K562 (cell line): ENCODE results near the gene COX6B2. TPM values are rescaled to one million over a fixed set of nuclear protein-coding genes. Genes with fewer than 3 reads are reported as not detected.

ENCODE experiments used
- ATAC-seq: fragments of 200-7000 bp; cut with Tn5 transposase; 3 replicates; pipeline ENCODE4 v1.9.1; 2020; ENCODE audit warnings: moderate library complexity
- BruUV-seq: library from RNA; stranded (reverse); fragments of 400-500 nt; replicated peaks from 2 replicates; lab custom pipeline; 2021; lab: Mats Ljungman, UMichigan
- CTCF ChIA-PET: fragments of 300-600 bp; formaldehyde crosslinking; extraction: SDS; loops from one replicate; lab custom pipeline; 2021; ENCODE audit warnings: low intra/inter-chr PET ratio; lab: Yijun Ruan, JAX
- POLR2A ChIA-PET: fragments of 300-600, 350-650 bp; sonication (Branson Sonifier 250); formaldehyde crosslinking; extraction: SDS; loops from one replicate; lab custom pipeline; 2021; ENCODE audit warnings: antibody characterized with exemption, inconsistent platforms; lab: Yijun Ruan, JAX
- DNase-seq, 4 experiments: peaks; one replicate each; pipeline versions ENCODE4 v3.0.0 to v3.0.0-alpha.2; 2011 to 2018; ENCODE audit warnings: low spot score in 3 of 4, mixed read lengths in 3 of 4; ENCODE audit errors: extremely low read depth in 1 of 4
- FAIRE-seq: peaks from 2 replicates; lab custom pipeline; 2011; peaks lifted over from hg19 to GRCh38; lab: Jason Lieb, UNC
- H2AFZ ChIP-seq: 2 replicates; pipeline ENCODE4 v1.6.0; 2011; ENCODE audit warnings: low read depth, low read length, control low read depth, inconsistent platforms
- H3K27ac ChIP-seq: fragments of 200-600 bp; 3 replicates; pipeline ENCODE4 v1.8.0; 2011; ENCODE audit warnings: low read depth, mild to moderate bottlenecking, control low read depth, inconsistent platforms, low read length, moderate library complexity, mixed read lengths; ENCODE audit errors: extremely low read depth
- H3K27me3 ChIP-seq, 2 experiments: fragments of 300-600 bp in 1 of 2; 2 replicates in 1 of 2; 3 replicates in 1 of 2; pipeline versions ENCODE4 v1.6.0 to v1.8.0; 2011; ENCODE audit warnings: inconsistent platforms in 2 of 2, low read length in 2 of 2, mild to moderate bottlenecking in 1 of 2, mixed read lengths in 1 of 2, moderate library complexity in 1 of 2; ENCODE audit not compliant: control insufficient read depth in 2 of 2, insufficient read depth in 2 of 2
- H3K36me3 ChIP-seq: fragments of 300-600 bp; 3 replicates; pipeline ENCODE4 v1.8.0; 2011; ENCODE audit warnings: mild to moderate bottlenecking, low read length, inconsistent platforms; ENCODE audit not compliant: control insufficient read depth, insufficient read depth
- H3K4me1 ChIP-seq, 2 experiments: fragments of 200-600 bp in 1 of 2; replicated peaks in 1 of 2; 2 replicates in 1 of 2; 3 replicates in 1 of 2; pipeline versions ENCODE4 v1.5.1 to v1.8.0; 2011; ENCODE audit warnings: inconsistent platforms in 2 of 2, low read length in 2 of 2, mild to moderate bottlenecking in 1 of 2, mixed read lengths in 1 of 2, moderate library complexity in 1 of 2; ENCODE audit not compliant: control insufficient read depth in 2 of 2, insufficient read depth in 2 of 2
- H3K4me2 ChIP-seq: 2 replicates; pipeline ENCODE4 v1.6.1; 2011; ENCODE audit warnings: low read length, control low read depth, inconsistent platforms, mixed read lengths; ENCODE audit not compliant: insufficient read depth
- H3K4me3 ChIP-seq: fragments of 200-600 bp; sonication (generic), shearing (Covaris generic); 2 replicates; pipeline ENCODE4 v1.5.1; 2016; ENCODE audit warnings: control low read depth, inconsistent platforms
- H3K79me2 ChIP-seq: fragments of 200-600 bp; 3 replicates; pipeline ENCODE4 v1.8.0; 2011; ENCODE audit warnings: low read length, inconsistent platforms; ENCODE audit not compliant: control insufficient read depth, insufficient read depth
- H3K9ac ChIP-seq, 2 experiments: 2 replicates each; pipeline versions ENCODE4 v1.6.0 to v1.6.1; 2011; ENCODE audit warnings: low read depth in 2 of 2, low read length in 2 of 2, control low read depth in 1 of 2, inconsistent platforms in 1 of 2, mild to moderate bottlenecking in 1 of 2, mixed read lengths in 1 of 2; ENCODE audit not compliant: insufficient read depth in 1 of 2
- H3K9me1 ChIP-seq: one replicate; pipeline ENCODE4 v1.6.0; 2011; ENCODE audit warnings: inconsistent platforms, mild to moderate bottlenecking, low read length, moderate library complexity; ENCODE audit not compliant: control insufficient read depth, insufficient read depth
- H3K9me3 ChIP-seq: replicated peaks from 2 replicates; pipeline ENCODE4 v1.5.1; 2011; ENCODE audit warnings: low read depth, low read length, inconsistent platforms; ENCODE audit not compliant: control insufficient read depth, insufficient read depth
- H4K20me1 ChIP-seq: replicated peaks from 2 replicates; pipeline ENCODE4 v1.6.1; 2011; ENCODE audit warnings: low read length, inconsistent platforms, mixed read lengths; ENCODE audit not compliant: control insufficient read depth, insufficient read depth
- WGBS: fragments of 100-300 bp; shearing (Covaris generic); methylation state at CpG from one replicate; pipeline ENCODE4 v1.1.6; 2016; ENCODE audit warnings: low coverage, mixed read lengths; ENCODE audit not compliant: insufficient coverage; ENCODE audit errors: missing lambda C conversion rate; 5-methylcytosine and 5-hydroxymethylcytosine counted together
- in situ Hi-C: fragments of 300-500 bp; cut with MboI; formaldehyde crosslinking; loops from 4 replicates; pipeline ENCODE4 v1.15.0; 2018; ENCODE audit warnings: inconsistent platforms, mixed read lengths
- intact Hi-C: fragments of 100-400 bp; cut with micrococcal nuclease; formaldehyde crosslinking; loops from 2 replicates; pipeline ENCODE4 v1.14.2; 2022
- polyA plus RNA-seq, 8 experiments: library from polyadenylated mRNA; depleted of rRNA in 4 of 8; stranded (reverse) in 5 of 8; unstranded in 3 of 8; fragments of >200 nt; fragmentation: Nextera tagmentation in 2 of 8; fragmentation: Illumina TruSeq in 1 of 8; extraction: Ambion mirVana in 2 of 8; extraction: Trizol in 1 of 8; gene quantifications; 2 replicates each; pipeline versions ENCODE4 v1.2.1 to v1.2.3, GENCODE V29; 2011 to 2014; ENCODE audit warnings: inconsistent platforms in 1 of 8, missing spikeins in 1 of 8
- total RNA-seq, 7 experiments: library from RNA; depleted of rRNA in 6 of 7; stranded (reverse); fragments of >200 nt in 6 of 7; fragmentation: Illumina TruSeq in 2 of 7; extraction: Trizol in 2 of 7; gene quantifications; 2 replicates each; pipeline versions ENCODE4 v1.2.1 to v1.2.3, GENCODE V29; 2011 to 2021; ENCODE audit warnings: low replicate concordance in 1 of 7
- TF ChIP-seq, protein P1 (sequence below): fragments of 450-650 bp; IDR thresholded peaks from 2 replicates; pipeline ENCODE4 v1.6.1; 2017; ENCODE audit warnings: antibody characterized with exemption, mild to moderate bottlenecking
- TF ChIP-seq, protein P2 (sequence below), 2 experiments: IDR thresholded peaks in 1 of 2; conservative IDR thresholded peaks in 1 of 2; 2 replicates each; pipeline ENCODE4 v1.6.1; 2016; ENCODE audit warnings: low read depth in 2 of 2, mild to moderate bottlenecking in 1 of 2, missing compliant biosample characterization in 1 of 2, missing genetic modification characterization in 1 of 2, moderate library complexity in 1 of 2

COX6B2 gene
- total and polyA plus RNA-seq, 9 of the 15 experiments (the other 6 are each of a cell fraction or from before 2014, with no cell fraction given), result 0.40 to 2.5 (median 0.83) TPM

DNA sequence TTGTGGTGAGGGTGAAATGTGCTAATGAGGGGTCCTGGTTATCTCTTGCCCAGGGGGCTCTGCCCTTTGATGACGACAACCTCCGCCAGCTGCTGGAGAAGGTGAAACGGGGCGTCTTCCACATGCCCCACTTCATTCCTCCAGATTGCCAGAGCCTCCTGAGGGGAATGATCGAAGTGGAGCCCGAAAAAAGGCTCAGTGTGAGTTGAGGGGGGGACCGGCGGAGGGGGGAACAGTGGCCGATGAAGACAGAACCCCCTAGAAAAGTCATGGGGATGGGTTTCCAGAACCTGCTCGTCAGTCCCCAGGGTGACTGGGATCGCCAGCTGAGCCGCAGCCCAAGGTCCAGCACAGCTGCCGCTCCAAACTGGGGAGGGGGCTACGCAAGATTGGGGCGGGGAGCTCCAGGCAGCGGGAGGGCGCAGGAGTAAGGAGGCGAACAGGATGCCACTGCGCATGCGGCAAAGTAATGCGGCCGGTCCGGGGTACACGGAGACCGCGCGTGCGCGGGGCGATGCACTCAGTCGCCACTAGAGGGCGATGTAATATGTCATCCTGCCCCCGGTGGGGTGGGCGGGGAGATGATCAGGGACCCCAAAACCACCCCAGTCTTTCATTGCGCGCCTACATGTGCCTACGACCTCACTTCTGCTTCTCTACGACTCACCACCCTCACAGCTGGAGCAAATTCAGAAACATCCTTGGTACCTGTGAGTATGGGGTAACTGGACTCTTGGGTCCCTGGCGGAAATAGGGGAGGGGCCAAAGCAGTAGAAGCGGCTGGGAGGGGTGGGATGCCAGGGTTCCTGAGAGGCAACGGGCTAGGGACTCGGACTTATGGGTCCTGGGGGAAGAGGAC lies 52.8 kb downstream of the COX6B2 start (continued):
- TF ChIP-seq, protein P1, sequence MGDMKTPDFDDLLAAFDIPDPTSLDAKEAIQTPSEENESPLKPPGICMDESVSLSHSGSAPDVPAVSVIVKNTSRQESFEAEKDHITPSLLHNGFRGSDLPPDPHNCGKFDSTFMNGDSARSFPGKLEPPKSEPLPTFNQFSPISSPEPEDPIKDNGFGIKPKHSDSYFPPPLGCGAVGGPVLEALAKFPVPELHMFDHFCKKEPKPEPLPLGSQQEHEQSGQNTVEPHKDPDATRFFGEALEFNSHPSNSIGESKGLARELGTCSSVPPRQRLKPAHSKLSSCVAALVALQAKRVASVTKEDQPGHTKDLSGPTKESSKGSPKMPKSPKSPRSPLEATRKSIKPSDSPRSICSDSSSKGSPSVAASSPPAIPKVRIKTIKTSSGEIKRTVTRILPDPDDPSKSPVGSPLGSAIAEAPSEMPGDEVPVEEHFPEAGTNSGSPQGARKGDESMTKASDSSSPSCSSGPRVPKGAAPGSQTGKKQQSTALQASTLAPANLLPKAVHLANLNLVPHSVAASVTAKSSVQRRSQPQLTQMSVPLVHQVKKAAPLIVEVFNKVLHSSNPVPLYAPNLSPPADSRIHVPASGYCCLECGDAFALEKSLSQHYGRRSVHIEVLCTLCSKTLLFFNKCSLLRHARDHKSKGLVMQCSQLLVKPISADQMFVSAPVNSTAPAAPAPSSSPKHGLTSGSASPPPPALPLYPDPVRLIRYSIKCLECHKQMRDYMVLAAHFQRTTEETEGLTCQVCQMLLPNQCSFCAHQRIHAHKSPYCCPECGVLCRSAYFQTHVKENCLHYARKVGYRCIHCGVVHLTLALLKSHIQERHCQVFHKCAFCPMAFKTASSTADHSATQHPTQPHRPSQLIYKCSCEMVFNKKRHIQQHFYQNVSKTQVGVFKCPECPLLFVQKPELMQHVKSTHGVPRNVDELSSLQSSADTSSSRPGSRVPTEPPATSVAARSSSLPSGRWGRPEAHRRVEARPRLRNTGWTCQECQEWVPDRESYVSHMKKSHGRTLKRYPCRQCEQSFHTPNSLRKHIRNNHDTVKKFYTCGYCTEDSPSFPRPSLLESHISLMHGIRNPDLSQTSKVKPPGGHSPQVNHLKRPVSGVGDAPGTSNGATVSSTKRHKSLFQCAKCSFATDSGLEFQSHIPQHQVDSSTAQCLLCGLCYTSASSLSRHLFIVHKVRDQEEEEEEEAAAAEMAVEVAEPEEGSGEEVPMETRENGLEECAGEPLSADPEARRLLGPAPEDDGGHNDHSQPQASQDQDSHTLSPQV, result 0 out of 2 replicates have a peak, but pooled peaks have one; percentile 15

DNA sequence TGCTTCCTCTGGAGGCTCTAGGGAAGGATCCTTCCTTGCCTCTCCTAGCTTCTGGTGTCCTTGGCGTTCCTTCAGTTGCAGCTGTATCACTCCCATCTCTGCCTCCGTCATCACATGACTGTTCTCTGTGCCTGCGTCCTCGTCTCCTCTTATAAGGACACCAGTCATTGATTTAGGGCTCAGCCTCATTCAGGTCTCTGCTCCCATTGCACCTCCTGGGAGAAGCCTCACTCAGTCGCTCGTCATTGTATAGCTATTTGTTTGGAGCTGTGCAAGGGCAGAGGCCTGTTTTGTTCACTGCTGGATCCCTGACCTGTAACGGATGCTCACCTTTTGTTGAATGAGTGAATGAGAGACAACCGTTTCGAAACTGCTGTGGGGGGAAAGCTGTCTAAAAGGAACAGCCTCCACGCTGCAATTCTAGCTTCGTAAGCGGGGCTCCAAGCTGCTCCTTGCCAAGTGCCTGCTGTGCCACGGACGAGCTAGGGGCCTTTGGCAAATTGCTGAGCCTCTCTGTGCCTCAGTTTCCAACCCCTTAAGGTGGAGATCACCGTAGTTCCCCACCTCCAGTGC lies 53.5 kb downstream of the COX6B2 start:
- Histone ChIP-seq H3K79me2 (no peaks in the 10 kb centered on the region), H3K9me1 (no peaks in the 10 kb centered on the region), H3K27ac (no peak overlapping the region), H3K4me2 (peak overlapping the region; percentile 81; the same call in 1 of the 2 replicates), H3K9ac (peak overlapping the region; percentile 51 to 88), H3K4me1 (peaks cover 18 to 60% of the 10 kb centered on the region in 2 experiments; a peak in 4 of 5 replicates), H4K20me1 (no peaks in the 10 kb centered on the region), H3K27me3 (no peaks in the 10 kb centered on the region), H3K4me3 (no peak overlapping the region), H3K36me3 (no peaks in the 10 kb centered on the region), H3K9me3 (no peaks in the 10 kb centered on the region; the same call in 1 of the 2 replicates), H2AFZ (peak overlapping the region; percentile 94)
- WGBS, result 44% methylated on average over 15 of the region's 15 CpGs
- ATAC-seq (no peak), DNase-seq (peak in 1 of 4 experiments; percentile 42), FAIRE-seq (no peak)
- ChIA-PET CTCF (no interaction called here), POLR2A (interaction anchor here (0.6 to 2.0 kb wide), 10 partner anchors 14 to 224 kb away, joined by 3 to 11 read pairs (median 3); partner anchors contain the start of genes PPP6R1 and UBE2S)
- no TSS peak for BruUV-seq
- intact Hi-C loops (loop anchor here (5.0 kb wide), 2 partner anchors 36 to 86 kb away; partner anchors contain the start of genes KMT5C and RPL28), in situ Hi-C loops (no loop called here)
- TF ChIP-seq, protein P2, sequence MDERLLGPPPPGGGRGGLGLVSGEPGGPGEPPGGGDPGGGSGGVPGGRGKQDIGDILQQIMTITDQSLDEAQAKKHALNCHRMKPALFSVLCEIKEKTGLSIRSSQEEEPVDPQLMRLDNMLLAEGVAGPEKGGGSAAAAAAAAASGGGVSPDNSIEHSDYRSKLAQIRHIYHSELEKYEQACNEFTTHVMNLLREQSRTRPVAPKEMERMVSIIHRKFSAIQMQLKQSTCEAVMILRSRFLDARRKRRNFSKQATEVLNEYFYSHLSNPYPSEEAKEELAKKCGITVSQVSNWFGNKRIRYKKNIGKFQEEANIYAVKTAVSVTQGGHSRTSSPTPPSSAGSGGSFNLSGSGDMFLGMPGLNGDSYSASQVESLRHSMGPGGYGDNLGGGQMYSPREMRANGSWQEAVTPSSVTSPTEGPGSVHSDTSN (CRISPR knock-in tag; IDR thresholded peaks at IDR 0.05; ENCODE audit: low read depth), result no peak
- TF ChIP-seq, protein P2 (tag; conservative IDR thresholded peaks at IDR 0.05; ENCODE audit: low read depth), result 0 out of 2 replicates have a peak, but pooled peaks have one; percentile 18
